Activated T-cell treated with anti-CD3 and anti-CD28 coated beads for 1 hour (primary cell): ENCODE data around the gene CEBPE.

Experiments
- DNase-seq: peaks from one replicate; pipeline ENCODE4 v3.0.0-alpha.2; 2020; ENCODE audit warnings: low read depth

Gene CEBPE

DNA sequence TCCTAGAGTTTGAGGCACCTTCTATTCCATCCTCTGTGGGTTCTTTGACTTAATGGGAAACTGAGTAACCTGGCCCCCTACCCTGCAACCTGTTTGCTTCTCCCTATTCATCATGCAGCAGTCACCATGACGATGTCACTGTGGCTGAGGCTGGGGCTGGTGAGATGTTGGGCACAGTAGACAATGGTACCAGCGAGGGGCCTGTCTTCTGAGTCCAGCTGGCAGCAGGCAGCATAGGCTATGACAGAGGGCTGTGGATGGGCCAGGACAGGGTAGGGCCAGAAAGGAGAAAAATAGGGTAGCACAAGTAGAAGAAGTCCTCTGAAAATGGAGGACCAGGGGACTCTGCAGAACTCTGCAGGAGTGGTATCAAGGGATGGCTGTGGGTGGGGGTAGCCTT, 16.3 kb downstream of the CEBPE start:
- DNase-seq: no peak

GRCh38 chr14:23101986-23102625, 16.9 kb downstream of the CEBPE start:
- DNase-seq: no peak

DNA sequence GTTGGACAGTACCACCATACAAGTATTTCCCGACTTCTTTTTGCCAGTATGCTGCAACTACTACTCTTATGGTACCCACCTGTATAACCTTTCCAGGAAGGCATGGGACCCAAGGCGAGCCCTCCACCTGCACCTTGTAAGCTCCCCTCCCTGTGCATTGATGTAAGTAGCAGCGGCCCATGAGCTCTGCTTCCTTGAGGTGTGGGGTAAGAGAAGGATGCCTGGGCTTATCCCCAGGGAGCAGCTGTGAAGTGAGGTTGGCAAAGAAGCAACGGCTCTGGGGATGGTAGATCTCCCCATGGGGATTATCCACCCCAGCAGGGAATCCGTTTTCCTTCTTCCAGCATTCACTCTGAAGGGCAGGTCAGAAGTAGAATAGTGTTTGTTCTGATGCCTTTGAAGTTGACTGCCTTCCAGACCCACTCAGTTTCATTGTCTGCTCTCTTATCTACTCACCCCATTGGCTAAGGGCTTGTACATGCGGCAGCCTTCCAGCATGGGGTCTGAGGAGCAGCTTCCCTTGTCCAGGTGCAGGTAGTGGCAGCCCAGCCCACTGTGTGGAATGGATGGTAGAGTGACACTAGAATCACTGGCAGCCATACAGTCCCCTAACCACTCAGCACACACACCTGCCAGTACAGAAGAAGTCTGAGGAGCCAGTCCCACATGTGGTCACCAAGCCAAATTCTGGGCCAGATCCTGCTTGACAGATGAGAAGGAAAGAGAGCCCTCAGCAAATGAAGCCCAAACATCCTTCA, 17.7 kb downstream of the CEBPE start:
- no peak for DNase-seq

GRCh38 chr14:23099212-23099861, 19.7 kb downstream of the CEBPE start:
- no peak for DNase-seq

GRCh38 chr14:23097786-23098185, 21.3 kb downstream of the CEBPE start:
- DNase-seq: no peak

- peak; percentile 99 for DNase-seq
Measured at GRCh38 chr14:23095196-23096108, 23.6 kb downstream of the CEBPE start, which contains the start of gene C14orf119. C14orf119 (plus strand) TSS chr14:23095505; CDS start chr14:23097659, 2,154 bp downstream.

GRCh38 chr14:23094666-23095195, 24.3 kb downstream of the CEBPE start, which contains the start of gene ACIN1:
ACIN1 (minus strand) TSS chr14:23095136; CDS start chr14:23095112, 24 bp downstream.
- peak; percentile 61 for DNase-seq

- no peak for DNase-seq
Measured at GRCh38 chr14:23093991-23094665, 24.9 kb downstream of the CEBPE start.

GRCh38 chr14:23093526-23093925, 25.5 kb downstream of the CEBPE start:
- DNase-seq: no peak

GRCh38 chr14:23093104-23093503, 26.0 kb downstream of the CEBPE start:
- no peak for DNase-seq

- no peak for DNase-seq
Measured at GRCh38 chr14:23091294-23092225, 27.5 kb downstream of the CEBPE start.

GRCh38 chr14:23090254-23090636, 28.8 kb downstream of the CEBPE start:
- DNase-seq: no peak

GRCh38 chr14:23089498-23090253, 29.4 kb downstream of the CEBPE start:
- no peak for DNase-seq

DNA sequence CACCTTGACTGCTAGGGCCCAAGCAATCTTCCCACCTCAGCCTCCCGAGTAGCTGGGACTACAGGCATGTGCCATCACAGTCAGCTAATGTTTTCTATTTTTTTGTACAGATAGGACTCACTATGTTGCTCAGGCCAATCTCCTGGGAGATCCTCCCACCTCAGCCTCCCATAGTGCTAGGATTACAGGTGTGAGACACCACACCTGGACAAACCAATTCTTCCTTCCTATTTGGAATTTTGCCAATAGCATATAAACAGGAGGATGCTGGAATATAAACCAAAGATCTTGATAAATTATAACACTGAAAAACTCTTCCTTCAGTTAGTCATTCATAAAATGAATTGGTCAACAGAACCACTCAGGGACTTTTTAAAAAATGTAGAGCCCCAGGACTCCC, 32.5 kb downstream of the CEBPE start:
- no peak for DNase-seq

GRCh38 chr14:23085458-23085857, 33.6 kb downstream of the CEBPE start:
- no peak for DNase-seq

- no peak for DNase-seq
Measured at GRCh38 chr14:23080474-23080873, 38.6 kb downstream of the CEBPE start.

DNA sequence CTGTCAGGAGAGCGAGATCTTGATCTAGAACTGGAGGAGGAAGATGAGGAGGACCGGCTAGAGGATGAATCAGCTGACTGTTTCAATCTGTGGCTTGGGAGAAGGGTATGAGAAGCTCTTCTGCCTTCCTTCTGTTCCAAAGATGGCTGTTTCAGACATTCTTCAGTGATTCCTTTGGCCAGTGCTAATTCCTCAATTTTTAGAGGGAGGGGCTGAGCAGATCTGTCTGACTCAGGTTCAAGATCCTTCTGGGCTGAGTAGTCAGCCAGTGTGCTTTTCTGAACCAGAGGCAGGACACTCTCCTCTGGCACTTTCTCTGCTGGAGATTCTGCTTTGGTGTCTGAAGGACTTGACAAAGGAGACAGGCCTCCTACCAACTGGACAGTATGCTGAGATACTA, 39.3 kb downstream of the CEBPE start:
- no peak for DNase-seq

GRCh38 chr14:23078692-23079116, 40.4 kb downstream of the CEBPE start:
- no peak for DNase-seq

- no peak for DNase-seq
Measured at GRCh38 chr14:23077962-23078361, 41.1 kb downstream of the CEBPE start.
